ENCODE measurements around the gene SELE.
A peak's percentile ranks its signal among the peaks of the same experiment; 100 is the strongest.

The SELE gene

GRCh38 chr1:169682071-169682470 lies 51.8 kb downstream of the SELE start:
- no peak for DNase-seq (ENCODE audit: low spot score)

GRCh38 chr1:169681140-169681539 lies 52.7 kb downstream of the SELE start:
- no peak for DNase-seq (ENCODE audit: low spot score)

GRCh38 chr1:169680377-169681019 lies 53.4 kb downstream of the SELE start:
- DNase-seq (ENCODE audit: low spot score) = peak; percentile 11

- DNase-seq (ENCODE audit: low spot score) = no peak
Observed at GRCh38 chr1:169679692-169680091, 54.2 kb downstream of the SELE start.

GRCh38 chr1:169676001-169676400 lies 57.9 kb downstream of the SELE start:
- no peak for DNase-seq (ENCODE audit: low spot score)
